ENCODE results near the gene NQO1.

DNA sequence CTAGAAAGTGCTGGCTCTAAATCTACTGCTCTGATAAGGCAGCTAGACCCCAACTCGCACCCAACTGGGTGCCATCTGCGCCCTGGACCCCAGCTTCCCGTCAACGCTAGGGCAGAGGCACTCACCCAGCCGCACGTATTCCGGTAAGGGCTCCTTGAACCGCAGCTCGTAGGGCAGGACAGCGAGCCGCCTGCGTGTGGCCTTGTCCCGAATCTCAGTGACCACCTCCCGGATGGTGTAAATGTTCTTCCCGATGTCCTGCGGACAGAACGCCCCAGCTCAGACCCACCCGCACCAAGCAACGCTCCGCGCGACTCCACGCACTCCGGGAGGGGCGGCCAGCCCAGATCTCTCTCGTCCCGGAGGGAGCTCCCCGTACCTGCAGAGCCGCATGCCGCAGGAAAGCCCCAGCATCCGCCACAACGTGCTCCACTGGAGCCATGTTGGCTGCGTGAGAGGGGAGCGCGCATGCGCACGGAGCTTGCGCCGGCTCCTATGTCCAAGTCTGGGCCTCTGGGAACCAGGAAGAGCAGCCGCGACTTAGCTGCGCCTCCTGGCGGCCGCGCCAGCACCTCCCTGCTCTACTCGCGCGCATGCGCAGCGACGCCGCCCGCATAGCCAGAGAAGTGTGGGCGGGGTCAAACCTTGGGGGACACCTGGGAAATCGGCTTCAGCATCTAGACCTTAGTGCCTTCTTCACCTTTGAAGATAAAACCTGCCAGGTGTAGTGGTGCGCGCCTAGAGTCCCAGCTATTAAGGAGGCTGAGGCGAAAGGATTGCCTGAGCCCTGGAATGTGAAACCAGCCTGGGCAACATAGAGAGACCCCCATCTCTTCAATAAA is 28.3 kb upstream of the NQO1 start, which contains the start of gene NOB1:
- TF ChIP-seq CTCF (conservative IDR thresholded peaks at IDR 0.05; ENCODE audit: low read depth, low read length) (peak; percentile 82), EZH2phosphoT487 (IDR thresholded peaks at IDR 0.05; ENCODE audit: borderline replicate concordance, low read length) (no peak)
